Psoas muscle (tissue), 8 donors: ENCODE data around the gene UGT3A2. TPM values are rescaled to one million over a fixed set of nuclear protein-coding genes. Genes with fewer than 3 reads are reported as not detected.

Experiments used
- ATAC-seq, 4 donors: fragments of 200-7000 bp; cut with Tn5 transposase; one replicate each; pipeline ENCODE4 v1.9.1; 2020; ENCODE audit warnings: moderate library complexity in 3 of 4, mild to moderate bottlenecking in 2 of 4
- DNase-seq, 2 donors: peaks; one replicate each; pipeline ENCODE4 v3.0.0-alpha.2; 2020
- H3K27ac ChIP-seq: fragments of 200-600 bp; one replicate; pipeline ENCODE4 v1.8.0; 2022
- H3K27me3 ChIP-seq, 3 donors: fragments of 200-600 bp in 1 of 3; one replicate each; pipeline versions ENCODE4 v1.6.1 to v1.8.0; 2013 to 2022; ENCODE audit warnings: low read length in 2 of 3, mild to moderate bottlenecking in 2 of 3, moderate library complexity in 1 of 3; ENCODE audit not compliant: insufficient read depth in 3 of 3
- H3K36me3 ChIP-seq, 2 donors: fragments of 200-600 bp in 1 of 2; one replicate each; pipeline versions ENCODE4 v1.6.1 to v1.8.0; 2013 to 2022; ENCODE audit warnings: low read depth in 1 of 2, mild to moderate bottlenecking in 1 of 2, moderate library complexity in 1 of 2; ENCODE audit not compliant: insufficient read depth in 1 of 2
- H3K4me1 ChIP-seq: fragments of 200-600 bp; one replicate; pipeline ENCODE4 v1.8.0; 2022
- H3K4me3 ChIP-seq: fragments of 200-600 bp; one replicate; pipeline ENCODE4 v1.8.0; 2022; ENCODE audit warnings: mild to moderate bottlenecking
- H3K9me3 ChIP-seq: fragments of 200-600 bp; one replicate; pipeline ENCODE4 v1.8.0; 2022
- CTCF ChIP-seq: fragments of 200-600 bp; IDR thresholded peaks from one replicate; pipeline ENCODE4 v1.8.0; 2022; ENCODE audit warnings: antibody characterized with exemption
- WGBS, 3 donors: extraction: QIAGEN DNeasy Blood & Tissue Kit; methylation state at CpG; one replicate each; pipeline versions ENCODE4 v1.1.6 to v1.1.7; 2013; 5-methylcytosine and 5-hydroxymethylcytosine counted together
- intact Hi-C, 2 donors: fragments of 100-400 bp; cut with DNase I; formaldehyde crosslinking; loops; one replicate each; pipeline versions ENCODE4 v1.11.0 to v1.14.2; 2022
- polyA plus RNA-seq, 3 donors: library from polyadenylated mRNA; stranded (reverse); fragments of 200-250 nt; gene quantifications; one replicate each; pipeline ENCODE4 v1.2.3, GENCODE V29; 2013
- total RNA-seq, 4 donors: library from RNA; stranded (reverse); fragmentation: NEBNext Ultra II Directional in 2 of 4; extraction: Animal tissue kit (Norgen Biotek cat#: 25700) in 2 of 4; gene quantifications; one replicate each; pipeline versions ENCODE4 v1.2.1 to v1.2.4, GENCODE V29; 2021 to 2023
- donor health status: healthy with polysubstance abuse.
- donor health status: DM: no; HTN: no; CAD: no; lungs with moderate emphysema.
- donor health status: Bipolar disorder and iron deficiency.
- donor health status: healthy.
- donor health status: DM: yes; HTN: yes; CAD: no.
- donor health status: DM: no; HTN: no; CAD: no.
- donor health status: DM: no; HTN: no; CAD: no.
- donor health status: DM: yes; HTN: yes; CAD: no.

Gene UGT3A2
- total and polyA plus RNA-seq, 7 donors: not detected

GRCh38 chr5:36099748-36100147 is 33.1 kb upstream of the UGT3A2 start:
- Histone ChIP-seq H3K4me1 (no peaks in the 10 kb centered on the region), H3K36me3 (peaks cover 0 to 36% of the 10 kb centered on the region in 2 donors), H3K27me3 (no peaks in the 10 kb centered on the region), H3K27ac (no peak overlapping the region), H3K4me3 (no peak overlapping the region), H3K9me3 (no peaks in the 10 kb centered on the region)
- no peak for ATAC-seq
- 86 to 91% (median 90%) methylated on average over 3 of the region's 3 CpGs for WGBS, 3 donors
- no peak for TF ChIP-seq CTCF
- intact Hi-C loops: no loop called here
- no peak for DNase-seq

DNA sequence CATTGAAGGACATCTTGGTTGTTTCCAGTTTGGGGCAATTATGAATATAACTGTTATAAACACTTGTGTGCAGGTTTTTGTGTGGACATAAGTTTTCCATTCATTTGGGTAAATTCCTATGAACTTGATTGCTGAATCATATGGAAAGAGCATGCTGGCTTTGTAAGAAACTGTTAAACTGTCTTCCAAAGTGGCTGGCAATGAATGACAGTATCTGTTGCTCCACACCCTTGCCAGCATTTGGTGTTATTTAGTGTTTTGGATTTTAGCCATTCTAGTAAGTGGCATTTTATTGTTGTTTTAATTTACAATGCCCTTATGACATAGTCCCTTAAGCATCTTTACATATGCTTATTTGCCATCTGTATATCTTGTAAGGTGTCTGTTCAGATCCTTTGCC is 29.8 kb upstream of the UGT3A2 start:
- intact Hi-C loops: no loop called here
- H3K4me3 ChIP-seq: no peak overlapping the region
- ATAC-seq (no peak), DNase-seq (no peak)
- H3K4me1 ChIP-seq: no peaks in the 10 kb centered on the region
- no peaks in the 10 kb centered on the region for H3K27me3 ChIP-seq
- H3K36me3 ChIP-seq: peaks cover 0 to 5% of the 10 kb centered on the region in 2 donors
- TF ChIP-seq CTCF: no peak
- peaks cover 8% of the 10 kb centered on the region for H3K9me3 ChIP-seq
- H3K27ac ChIP-seq: no peak overlapping the region

- Histone ChIP-seq H3K4me1 (no peaks in the 10 kb centered on the region), H3K4me3 (no peak overlapping the region), H3K27me3 (no peaks in the 10 kb centered on the region), H3K27ac (no peak overlapping the region), H3K9me3 (peaks cover 8% of the 10 kb centered on the region), H3K36me3 (no peaks in the 10 kb centered on the region)
- intact Hi-C loops: loop anchor here in 1 of 2 donors (2.0 kb wide), 1 partner anchor 127 kb away; no protein-coding TSS in a partner anchor
- DNase-seq: no peak
- peak in 2 of 4 donors; percentile 56 to 58 for ATAC-seq
- TF ChIP-seq CTCF: peak; percentile 18
- 58 to 69% (median 64%) methylated on average over 2 of the region's 2 CpGs for WGBS, 3 donors
These were observed 23.3 kb upstream of the UGT3A2 start for GRCh38 chr5:36089989-36090388.

- H3K4me1 ChIP-seq: no peaks in the 10 kb centered on the region
- TF ChIP-seq CTCF: peak; percentile 50
- H3K4me3 ChIP-seq: no peak overlapping the region
- no peaks in the 10 kb centered on the region for H3K9me3 ChIP-seq
- WGBS, 3 donors: 25 to 32% (median 26%) methylated on average over 10 of the region's 10 CpGs
- no peak overlapping the region for H3K27ac ChIP-seq
- H3K36me3 ChIP-seq: no peaks in the 10 kb centered on the region
- DNase-seq (no peak), ATAC-seq (peak in 3 of 4 donors; percentile 13 to 54 (median 49))
- H3K27me3 ChIP-seq: no peaks in the 10 kb centered on the region
- intact Hi-C loops: loop anchor here in 1 of 2 donors (10.0 kb wide), 1 partner anchor 226 kb away; the partner anchor contains the start of gene RANBP3L
These were observed 12.6 kb upstream of the UGT3A2 start for GRCh38 chr5:36079200-36079781.

DNA sequence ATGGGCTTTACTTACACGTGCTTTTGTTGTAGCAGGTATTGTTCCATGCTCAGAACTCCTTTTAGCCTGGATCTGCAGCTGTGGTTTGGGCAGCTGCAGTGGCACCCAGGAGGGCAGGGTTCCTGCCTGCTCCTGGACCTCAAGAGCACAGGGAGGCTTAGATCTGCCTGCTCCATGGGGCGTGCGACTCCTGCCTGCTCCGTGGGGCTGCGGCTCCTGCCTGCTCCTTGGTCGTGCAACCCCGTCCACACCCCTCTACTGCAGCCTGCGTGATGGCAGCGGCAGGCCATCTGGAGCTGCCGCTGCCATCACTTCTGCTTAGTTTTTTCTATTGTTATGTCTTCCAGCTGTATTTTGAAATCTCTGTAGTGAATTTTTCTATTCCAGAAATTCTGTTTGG is 11.7 kb upstream of the UGT3A2 start:
- no peaks in the 10 kb centered on the region for H3K36me3 ChIP-seq
- H3K27ac ChIP-seq: no peak overlapping the region
- H3K27me3 ChIP-seq: no peaks in the 10 kb centered on the region
- TF ChIP-seq CTCF: no peak
- 44 to 53% (median 46%) methylated on average over 10 of the region's 10 CpGs for WGBS, 3 donors
- intact Hi-C loops: loop anchor here in 1 of 2 donors (10.0 kb wide), 1 partner anchor 226 kb away; the partner anchor contains the start of gene RANBP3L
- H3K9me3 ChIP-seq: no peaks in the 10 kb centered on the region
- H3K4me1 ChIP-seq: no peaks in the 10 kb centered on the region
- no peak for ATAC-seq
- no peak for DNase-seq
- no peak overlapping the region for H3K4me3 ChIP-seq
